HG03575 (cell line): Measurements from ENCODE around the gene RUVBL2.

Experiments used
- ATAC-seq: cut with Tn5 transposase; IDR thresholded peaks from one replicate; pipeline ENCODE4 v1.9.1; 2021; ENCODE audit not compliant: unreplicated experiment, insufficient number of reproducible peaks, low FRiP score; ENCODE audit errors: extremely low read depth

RUVBL2 gene

DNA sequence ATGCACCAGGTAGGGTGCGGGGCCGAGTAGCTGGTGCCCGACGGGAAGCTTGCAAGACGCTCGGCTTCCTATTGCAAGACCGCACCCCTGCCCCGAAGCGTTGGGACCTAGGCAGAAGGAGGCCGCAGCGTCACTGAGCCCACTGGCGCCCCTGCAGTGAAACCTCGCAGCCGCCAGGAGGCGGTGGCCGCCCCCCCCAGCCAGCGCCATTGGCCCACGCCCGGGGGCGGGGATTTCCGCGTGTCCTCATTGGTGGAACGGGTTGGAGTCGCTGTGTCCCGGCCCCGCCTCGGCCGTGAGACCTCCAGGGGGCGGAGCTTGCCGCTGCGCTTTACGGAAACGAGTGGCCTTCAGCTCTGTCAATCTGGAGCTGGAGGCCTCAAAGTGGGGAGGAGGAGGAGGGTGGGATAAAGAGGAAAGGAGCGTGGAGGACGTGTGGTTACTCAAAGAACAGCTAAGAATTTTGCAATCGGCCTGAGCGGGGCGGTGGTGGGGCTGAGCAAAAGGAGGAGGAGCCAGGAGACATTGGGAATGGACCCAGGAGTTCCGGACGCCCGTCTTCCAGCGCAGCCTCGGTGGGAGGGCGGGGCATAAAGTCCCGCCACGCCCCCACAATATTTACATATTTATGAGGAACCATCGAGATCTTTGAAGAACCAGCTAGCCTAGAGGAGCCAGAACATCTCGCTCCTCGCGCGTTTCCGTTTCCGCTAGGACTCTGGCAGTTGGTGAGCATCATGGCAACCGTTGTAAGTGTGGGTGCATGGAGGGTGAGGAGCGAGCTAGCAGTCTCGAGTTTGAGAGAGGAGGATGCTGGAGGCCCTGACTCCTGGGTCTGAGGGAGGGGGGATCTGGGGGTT is at the start of gene RUVBL2, which contains the start of gene GYS1:
TSS of gene RUVBL2 (plus strand) at position 713 of the 860 bp plus-strand sequence. CDS start at position 738, 25 bp downstream.
TSS of gene GYS1 (minus strand) at position 135 of the 860 bp plus-strand sequence. CDS start 197 bp downstream, outside the sequence.
- peak; percentile 76 for ATAC-seq

DNA sequence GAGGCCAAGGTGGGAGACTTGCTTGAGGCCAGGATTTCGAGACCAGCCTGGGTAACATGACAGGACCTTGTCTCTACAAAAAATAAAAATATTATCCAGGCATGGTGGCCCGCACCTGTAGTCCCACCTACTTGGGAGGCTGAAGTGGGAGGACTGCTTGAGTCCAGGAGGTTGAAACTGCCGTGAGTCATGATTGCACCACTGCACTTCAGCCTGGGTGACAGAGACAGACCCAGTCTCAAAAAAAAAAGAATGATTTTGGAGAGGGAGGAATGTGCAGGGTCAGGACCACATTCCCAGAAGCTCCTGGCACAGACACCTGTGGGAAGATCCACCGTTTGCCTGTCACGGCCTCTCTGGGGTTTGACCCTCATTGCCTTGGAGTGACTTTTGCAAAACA is 48.3 kb upstream of the RUVBL2 start:
- ATAC-seq = no peak

DNA sequence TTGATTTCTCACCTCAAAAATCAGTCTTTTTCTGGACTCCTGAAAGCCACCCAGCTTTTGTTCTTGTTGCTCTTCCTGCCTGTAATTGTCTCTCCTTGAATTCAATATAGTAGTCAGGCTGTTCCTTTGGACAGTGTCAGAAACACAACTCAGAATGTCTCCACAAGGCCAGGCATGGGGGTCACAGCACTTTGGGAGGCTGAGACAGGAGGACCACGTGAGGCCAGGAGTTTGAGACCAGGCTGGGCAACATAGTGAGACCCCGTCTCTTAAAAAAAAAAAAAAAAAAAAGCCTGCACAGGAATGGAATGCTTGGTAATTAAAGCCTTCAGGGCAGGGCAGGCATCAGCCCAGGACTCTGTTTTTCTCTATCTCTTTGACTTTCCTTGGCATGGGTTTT is 47.9 kb upstream of the RUVBL2 start:
- no peak for ATAC-seq

DNA sequence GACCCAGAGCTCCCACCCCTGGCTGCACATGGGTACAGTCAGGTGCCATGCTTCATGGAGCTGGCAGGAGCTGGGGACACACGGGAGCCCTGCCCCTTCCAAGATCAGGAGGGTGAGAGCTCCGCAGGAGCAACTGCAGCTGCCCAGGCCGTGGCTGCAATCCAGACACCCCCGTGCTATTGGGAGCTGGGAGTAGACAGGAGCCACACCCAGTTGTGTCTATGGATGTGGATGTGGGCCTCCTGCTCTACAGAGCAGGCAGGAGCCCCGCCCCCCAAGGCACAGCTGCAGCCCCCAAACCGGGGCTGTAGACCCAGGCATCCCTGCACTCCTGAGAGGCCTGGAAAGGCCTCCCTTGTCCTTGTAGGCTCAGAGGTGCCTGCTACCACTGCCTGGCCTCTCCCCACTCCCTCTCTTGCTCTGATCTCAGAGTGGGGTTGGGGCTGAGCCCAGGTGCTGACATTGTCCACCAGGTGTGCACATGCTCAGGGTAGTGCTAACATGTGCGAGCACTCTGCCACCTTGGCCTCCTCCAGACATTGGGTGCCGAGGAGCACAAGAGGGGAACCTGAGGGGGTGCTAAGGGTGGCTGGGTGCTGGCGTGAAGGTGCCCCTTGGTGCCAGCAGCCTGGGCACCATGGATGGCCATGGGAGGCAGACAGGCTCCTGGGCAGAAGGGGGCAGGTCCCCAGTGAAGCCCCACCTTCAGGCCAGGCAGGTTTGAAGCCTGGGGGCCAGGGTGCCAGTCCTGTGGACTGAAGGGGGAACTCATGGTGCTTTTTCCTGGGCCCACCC is 47.0 kb upstream of the RUVBL2 start:
- no peak for ATAC-seq

DNA sequence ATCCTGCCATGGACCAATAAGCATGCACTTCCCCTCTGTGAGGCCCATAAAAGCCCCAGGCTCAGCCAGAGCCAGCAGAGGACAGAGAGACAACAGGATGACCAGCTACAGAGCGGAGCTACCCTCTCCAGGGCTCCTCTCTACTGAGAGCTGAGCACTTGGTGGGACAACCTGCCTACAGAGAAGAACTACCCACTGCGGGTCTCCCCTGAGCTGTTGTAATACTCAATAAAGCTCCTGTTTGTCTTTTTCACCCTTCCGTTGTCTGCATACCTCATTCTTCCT is 46.5 kb upstream of the RUVBL2 start:
- ATAC-seq = no peak

DNA sequence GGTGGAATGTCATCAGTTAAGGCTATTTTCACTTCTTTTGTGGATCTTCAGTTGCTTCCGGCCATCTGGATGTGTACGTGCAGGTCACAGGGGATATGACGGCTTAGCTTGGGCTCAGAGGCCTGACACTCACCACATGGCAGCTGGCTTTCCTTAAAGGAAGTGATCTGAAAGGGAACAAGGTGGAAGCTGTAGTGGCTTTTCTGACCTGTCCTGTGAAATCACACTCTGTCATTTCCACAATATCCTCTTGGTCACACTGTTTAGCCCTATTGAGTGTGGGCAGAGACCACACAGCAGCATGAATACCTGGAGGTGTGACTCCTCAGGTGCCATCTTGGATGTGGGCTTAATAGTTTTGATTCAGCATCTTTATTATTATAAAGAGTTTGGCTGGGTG is 43.5 kb upstream of the RUVBL2 start:
- no peak for ATAC-seq

DNA sequence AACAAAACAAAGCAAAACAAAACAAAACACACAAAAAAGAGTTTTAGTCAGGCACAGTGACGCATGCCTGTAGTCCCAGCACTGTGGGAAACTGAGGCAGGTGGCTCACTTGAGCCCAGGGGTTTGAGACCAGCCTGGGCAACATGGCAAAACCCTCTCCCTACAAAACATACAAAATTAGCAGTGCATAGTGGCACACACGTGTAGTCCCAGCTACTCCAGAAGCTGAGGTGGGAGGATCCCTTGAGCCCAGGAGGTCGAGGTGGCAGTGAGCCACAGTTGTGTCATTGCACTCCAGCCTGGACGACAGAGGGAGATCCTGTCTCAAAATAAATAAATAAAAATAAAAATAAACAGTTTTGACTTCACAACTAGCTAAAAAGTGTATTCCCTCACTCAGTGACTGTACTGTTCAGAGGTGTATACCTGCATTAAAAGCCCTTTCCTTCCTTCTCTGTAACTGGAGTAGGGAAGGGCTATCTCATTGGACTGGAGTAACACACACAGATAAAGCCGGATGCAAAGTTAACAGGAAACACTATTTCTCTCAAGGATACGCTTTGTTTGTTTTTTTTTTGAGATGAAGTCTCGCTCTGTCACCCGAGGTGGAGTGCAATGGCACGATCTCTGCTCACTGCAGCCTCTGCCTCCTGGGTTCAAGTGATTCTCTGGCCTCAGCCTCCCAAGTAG is 42.7 kb upstream of the RUVBL2 start:
- no peak for ATAC-seq

DNA sequence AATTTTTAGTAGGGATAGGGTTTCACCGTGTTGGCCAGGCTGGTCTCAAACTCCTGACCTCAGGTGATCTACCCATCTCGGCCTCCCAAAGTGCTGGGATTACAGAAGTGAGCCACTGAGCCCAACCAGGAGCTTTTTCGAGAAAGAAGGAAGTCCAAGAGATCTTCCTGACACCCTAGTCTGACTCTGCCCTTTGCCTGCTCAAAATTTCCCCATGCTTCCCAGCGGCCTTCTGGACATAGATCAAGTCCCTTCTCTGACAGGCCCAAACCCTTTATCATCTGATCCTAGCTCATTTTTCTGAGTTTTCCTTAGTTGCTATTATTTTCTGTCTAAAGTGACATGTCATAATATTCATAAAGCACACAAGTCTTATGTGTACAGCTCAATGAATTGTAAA is 40.5 kb upstream of the RUVBL2 start:
- no peak for ATAC-seq

DNA sequence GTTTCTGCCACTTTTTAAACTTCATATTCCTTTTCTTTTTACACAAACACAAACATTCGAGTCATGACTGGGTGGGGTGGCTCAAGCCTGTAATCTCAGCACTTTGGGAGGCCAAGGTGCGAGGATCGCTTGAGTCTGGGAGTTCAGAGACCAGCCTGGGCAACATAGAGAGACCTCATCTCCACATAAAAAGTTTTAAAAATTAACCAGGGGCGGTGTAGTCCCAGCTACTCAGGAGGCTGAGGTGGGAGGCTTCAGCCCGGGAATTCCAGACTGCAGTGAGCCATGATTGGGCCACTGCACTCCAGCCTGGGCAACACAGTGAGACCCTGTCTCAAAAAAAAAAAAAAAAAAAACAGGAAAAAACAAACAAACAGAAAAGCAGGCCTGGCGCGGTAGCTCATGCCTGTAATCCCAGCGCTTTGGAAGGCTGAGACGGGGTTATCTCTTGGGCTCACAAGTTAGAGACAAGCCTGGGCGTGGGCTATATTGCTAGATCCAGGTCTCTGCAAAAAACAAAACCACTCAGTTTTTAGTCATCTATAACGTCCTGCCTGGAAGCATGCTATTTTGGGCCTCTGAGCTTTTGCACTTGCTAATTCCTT is 39.6 kb upstream of the RUVBL2 start:
- ATAC-seq = no peak

DNA sequence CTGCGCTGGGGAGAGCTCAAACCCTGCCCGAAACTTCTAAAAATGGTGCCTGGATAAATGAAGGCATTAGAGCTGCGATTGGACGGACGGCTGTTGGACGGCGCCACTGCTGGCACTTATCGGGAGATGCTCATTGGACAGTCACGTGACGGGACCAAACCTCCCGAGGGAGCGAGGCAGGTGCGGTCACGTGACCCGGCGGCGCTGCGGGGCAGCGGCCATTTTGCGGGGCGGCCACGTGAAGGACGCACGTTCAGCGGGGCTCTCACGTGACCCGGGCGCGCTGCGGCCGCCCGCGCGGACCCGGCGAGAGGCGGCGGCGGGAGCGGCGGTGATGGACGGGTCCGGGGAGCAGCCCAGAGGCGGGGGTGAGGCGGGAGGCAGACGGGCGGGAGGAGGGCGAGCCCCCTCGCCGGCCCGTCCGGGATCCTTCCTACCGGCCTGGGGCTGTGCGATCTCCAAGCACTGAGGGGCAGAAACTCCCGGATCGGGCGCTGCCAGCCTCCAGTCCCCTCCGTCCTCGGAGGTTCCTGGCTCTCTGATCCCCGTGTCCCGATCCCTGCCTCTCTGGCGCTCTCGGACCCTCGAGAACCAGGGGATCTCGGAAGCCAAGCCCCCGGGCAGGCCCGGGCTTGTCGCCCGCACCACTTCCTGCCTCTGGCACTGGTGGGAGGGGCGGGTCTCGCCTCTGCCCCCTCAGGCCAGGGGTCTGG is 38.9 kb upstream of the RUVBL2 start, which contains the start of gene BAX:
TSS of gene BAX (plus strand) at position 281 of the 713 bp plus-strand sequence. CDS start at position 335, 54 bp downstream.
- no peak for ATAC-seq

DNA sequence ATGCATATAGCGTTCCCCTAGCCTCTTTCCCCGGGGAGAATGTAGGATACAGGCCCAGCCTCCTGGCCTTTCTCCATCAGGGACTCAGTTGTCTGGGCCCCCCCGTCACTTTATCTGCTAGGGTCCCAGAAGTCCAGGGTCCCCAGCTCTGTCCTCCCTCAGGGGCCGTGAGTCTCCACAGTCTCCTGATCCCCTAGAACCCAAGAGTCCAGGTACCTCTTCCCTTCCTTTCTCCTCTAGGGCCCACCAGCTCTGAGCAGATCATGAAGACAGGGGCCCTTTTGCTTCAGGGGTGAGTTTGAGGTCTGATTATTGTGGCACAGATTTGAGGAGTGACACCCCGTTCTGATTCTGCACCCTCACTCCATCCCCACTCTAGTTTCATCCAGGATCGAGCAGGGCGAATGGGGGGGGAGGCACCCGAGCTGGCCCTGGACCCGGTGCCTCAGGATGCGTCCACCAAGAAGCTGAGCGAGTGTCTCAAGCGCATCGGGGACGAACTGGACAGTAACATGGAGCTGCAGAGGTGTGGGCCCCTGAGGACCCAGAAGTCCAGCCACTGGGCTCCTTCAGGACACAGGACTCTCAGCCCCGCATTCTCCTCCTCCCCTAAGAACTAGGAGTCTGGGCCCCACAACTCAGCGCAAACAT is 38.3 kb upstream of the RUVBL2 start:
- no peak for ATAC-seq

DNA sequence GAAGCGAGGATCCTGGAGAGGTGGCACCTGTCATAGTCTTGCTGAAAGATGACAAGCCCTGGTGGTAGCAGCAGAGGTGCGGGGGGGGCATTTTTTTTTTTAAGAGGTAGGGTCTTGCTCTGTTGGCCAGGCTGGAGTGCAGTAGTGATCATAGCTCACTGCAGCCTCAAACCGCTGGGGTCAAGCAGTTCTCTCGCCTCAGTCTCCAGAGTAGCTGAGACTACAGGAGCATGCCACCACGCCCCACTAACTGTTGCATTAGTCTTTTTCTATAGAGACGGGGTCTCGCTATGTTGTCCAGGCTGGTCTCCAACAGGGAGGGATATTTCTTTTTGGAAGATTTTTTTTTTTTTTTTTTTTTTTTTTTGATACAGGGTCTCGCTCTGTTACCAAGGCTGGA is 35.7 kb upstream of the RUVBL2 start:
- no peak for ATAC-seq

DNA sequence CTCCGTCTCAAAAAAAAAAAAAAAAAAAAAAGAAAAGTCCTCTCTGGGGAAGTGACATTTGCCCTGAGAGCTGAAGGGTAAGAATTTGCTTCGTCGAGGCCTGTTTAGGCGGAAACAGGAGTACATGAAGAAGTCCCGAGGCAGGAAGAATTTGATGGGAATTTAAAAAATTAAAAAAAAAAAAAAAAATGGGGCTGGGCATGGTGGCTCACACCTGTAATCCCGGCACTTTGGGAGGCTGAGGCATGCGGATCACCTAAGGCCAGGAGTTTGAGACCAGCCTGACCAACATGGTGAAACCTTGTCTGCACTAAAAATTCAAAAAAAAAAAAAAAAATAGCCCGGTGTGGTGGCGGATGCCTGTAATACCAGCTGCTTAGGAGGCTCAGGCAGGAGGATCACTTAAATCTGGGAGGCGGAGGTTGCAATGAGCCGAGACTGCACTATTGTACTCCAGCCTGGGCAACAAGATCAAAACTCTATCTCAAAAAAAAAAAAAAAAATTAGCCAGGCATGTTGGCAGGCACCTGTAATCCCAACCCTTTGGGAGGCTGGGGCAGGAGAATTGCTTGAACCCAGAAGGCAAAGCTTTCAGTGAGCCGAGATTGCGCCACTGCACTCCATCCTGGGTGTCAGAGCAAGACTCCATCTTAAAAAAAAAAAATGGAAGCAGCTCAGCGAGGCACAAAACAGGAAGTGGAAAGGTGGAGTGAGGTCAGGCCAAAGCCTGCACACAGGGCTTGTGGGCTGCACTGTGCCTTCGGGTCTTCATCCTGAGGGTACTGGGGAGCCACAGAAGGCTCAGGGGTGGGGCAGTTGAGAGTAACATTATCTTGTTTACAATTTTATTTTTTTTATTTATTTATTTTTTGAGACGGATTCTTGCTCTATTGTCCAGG is 34.1 kb upstream of the RUVBL2 start:
- ATAC-seq = no peak

DNA sequence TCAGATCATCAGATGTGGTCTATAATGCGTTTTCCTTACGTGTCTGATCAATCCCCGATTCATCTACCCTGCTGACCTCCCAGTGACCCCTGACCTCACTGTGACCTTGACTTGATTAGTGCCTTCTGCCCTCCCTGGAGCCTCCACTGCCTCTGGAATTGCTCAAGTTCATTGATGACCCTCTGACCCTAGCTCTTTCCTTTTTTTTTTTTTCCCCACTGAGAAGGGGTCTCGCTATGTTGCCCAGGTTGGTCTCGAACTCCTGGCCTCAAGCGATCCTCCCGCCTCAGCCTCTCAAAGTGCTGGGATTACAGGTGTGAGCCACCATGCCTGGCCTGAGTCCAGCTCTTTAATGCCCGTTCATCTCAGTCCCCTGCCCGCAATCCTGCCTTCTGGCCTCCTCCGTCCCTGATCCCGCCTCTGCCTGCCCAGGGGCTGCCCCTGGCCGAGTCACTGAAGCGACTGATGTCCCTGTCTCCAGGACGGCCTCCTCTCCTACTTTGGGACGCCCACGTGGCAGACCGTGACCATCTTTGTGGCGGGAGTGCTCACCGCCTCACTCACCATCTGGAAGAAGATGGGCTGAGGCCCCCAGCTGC is 32.5 kb upstream of the RUVBL2 start:
- ATAC-seq = no peak

DNA sequence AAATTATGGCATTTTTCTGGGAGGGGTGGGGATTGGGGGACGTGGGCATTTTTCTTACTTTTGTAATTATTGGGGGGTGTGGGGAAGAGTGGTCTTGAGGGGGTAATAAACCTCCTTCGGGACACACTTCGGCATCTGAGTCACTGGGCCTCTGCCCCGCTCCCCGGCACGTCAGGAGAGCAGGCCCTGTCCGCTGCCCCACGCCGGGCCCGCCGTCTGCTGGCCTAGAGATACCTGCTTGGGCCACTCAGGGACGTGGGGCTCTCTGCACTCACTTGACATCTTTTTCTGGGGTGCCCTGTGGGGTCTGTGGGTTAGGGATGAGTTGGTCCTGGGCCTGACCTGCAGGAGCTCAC is 32.0 kb upstream of the RUVBL2 start:
- no peak for ATAC-seq

DNA sequence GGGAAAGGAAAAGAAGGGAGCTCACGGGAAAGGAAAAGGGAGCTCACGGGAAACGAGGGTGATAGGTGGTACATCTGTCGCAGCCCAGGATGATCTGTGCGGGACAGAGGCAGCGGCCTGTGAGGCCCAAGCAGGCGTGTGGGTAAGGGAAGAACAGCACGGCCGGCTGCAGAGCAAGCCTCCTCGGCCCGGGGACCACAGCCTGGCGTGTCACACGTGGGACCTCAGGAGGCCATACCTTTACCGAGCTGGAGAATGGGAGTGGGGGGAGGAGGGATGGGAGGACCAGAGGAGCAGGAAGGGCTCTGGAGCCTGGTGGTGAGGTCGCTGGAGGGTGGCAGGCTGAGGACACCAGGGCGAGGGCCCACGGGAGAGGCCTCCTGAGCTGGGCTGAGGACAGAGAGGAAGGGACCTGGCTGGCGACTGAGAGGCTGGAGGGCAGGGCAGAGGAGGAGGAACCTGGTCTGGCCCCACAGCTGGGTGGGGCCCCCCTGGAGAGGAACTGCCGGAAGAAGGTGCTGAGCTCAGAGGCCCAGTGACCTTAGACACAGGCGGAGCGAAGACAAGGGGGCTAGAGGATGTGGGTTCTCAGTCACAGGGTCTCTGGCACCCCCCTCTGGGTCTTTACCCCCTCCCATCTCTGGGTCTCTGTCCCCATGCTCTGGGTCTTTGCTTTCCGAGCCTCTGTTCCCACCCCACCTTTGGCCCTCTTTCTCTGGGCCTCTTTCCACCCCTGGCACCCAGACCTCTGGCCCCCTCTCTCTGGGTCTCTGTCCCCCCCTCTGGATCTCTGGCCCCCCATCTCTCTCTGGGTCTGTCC is 31.4 kb upstream of the RUVBL2 start:
- ATAC-seq = no peak
